H1 (cell line): Measurements from ENCODE around the gene ENO2. TPM values are rescaled to one million over a fixed set of nuclear protein-coding genes. Genes with fewer than 3 reads are reported as not detected.

Source experiments
- CTCF ChIA-PET: fragments of 300-600 bp; sonication (Branson Sonifier 250); formaldehyde crosslinking; loops from one replicate; lab custom pipeline; 2021; ENCODE audit not compliant: partially characterized antibody; lab: Charles Lee
- POLR2A ChIA-PET: fragments of 300-600 bp; sonication (Branson Sonifier 250); formaldehyde crosslinking; loops from one replicate; lab custom pipeline; 2021; ENCODE audit warnings: inconsistent platforms; ENCODE audit not compliant: partially characterized antibody; lab: Charles Lee
- DNase-seq, 2 experiments: peaks; one replicate each; pipeline versions ENCODE4 v3.0.0 to v3.0.0-alpha.2; 2010 to 2022; ENCODE audit warnings: low spot score in 2 of 2, low read depth in 1 of 2, mixed read lengths in 1 of 2
- FAIRE-seq: peaks from 2 replicates; lab custom pipeline; 2011; peaks lifted over from hg19 to GRCh38; lab: Jason Lieb, UNC
- H2AFZ ChIP-seq: 2 replicates; pipeline ENCODE4 v1.8.1; 2012; ENCODE audit warnings: low read length, inconsistent platforms
- H2AK5ac ChIP-seq: 2 replicates; pipeline ENCODE4 v1.6.1; 2013; ENCODE audit warnings: low read depth, low read length
- H2BK120ac ChIP-seq: replicated peaks from 2 replicates; pipeline ENCODE3; 2013; ENCODE audit warnings: low read depth, low read length, inconsistent platforms
- H2BK12ac ChIP-seq: 2 replicates; pipeline ENCODE4 v1.6.1; 2013; ENCODE audit warnings: low read depth, low read length
- H2BK15ac ChIP-seq: 2 replicates; pipeline ENCODE4 v1.6.1; 2013; ENCODE audit warnings: low read length
- H2BK20ac ChIP-seq: 2 replicates; pipeline ENCODE4 v1.6.1; 2013; ENCODE audit warnings: low read length
- H2BK5ac ChIP-seq: 2 replicates; pipeline ENCODE4 v1.6.1; 2013; ENCODE audit warnings: low read depth, low read length
- H3K14ac ChIP-seq: 2 replicates; pipeline ENCODE4 v1.6.1; 2013; ENCODE audit warnings: inconsistent platforms; ENCODE audit not compliant: insufficient read length
- H3K18ac ChIP-seq: 2 replicates; pipeline ENCODE4 v1.6.1; 2013; ENCODE audit warnings: low read length; ENCODE audit errors: extremely low read depth
- H3K23ac ChIP-seq: 2 replicates; pipeline ENCODE4 v1.6.1; 2013; ENCODE audit warnings: inconsistent platforms; ENCODE audit not compliant: insufficient read length
- H3K23me2 ChIP-seq: 2 replicates; pipeline ENCODE4 v1.6.1; 2013; ENCODE audit warnings: low read depth, low read length
- H3K27ac ChIP-seq: 2 replicates; pipeline ENCODE4 v1.6.1; 2011; ENCODE audit warnings: low read depth, low read length, inconsistent platforms
- H3K27me3 ChIP-seq, 4 experiments: replicated peaks in 1 of 4; 1 replicate in 1 of 4; 2 replicates in 3 of 4; pipeline versions ENCODE4 v1.6.1 to v1.8.1; 2011 to 2013; ENCODE audit warnings: low read length in 3 of 4, mild to moderate bottlenecking in 3 of 4, inconsistent platforms in 2 of 4, mixed read lengths in 2 of 4, moderate library complexity in 1 of 4; ENCODE audit not compliant: control insufficient read depth in 3 of 4, insufficient read depth in 3 of 4; ENCODE audit errors: extremely low read depth in 1 of 4
- H3K36me3 ChIP-seq, 4 experiments: 2 replicates each; pipeline versions ENCODE4 v1.6.1 to v1.8.1; 2011 to 2013; ENCODE audit warnings: mild to moderate bottlenecking in 4 of 4, low read length in 3 of 4, moderate library complexity in 2 of 4, control low read depth in 1 of 4, inconsistent platforms in 1 of 4; ENCODE audit not compliant: insufficient read depth in 4 of 4, control insufficient read depth in 2 of 4
- H3K4ac ChIP-seq: replicated peaks from 2 replicates; pipeline ENCODE3; 2013; ENCODE audit warnings: low read length, low read depth, mixed read lengths, inconsistent platforms; ENCODE audit not compliant: insufficient read length
- H3K4me1 ChIP-seq, 4 experiments: replicated peaks in 1 of 4; 1 replicate in 1 of 4; 2 replicates in 3 of 4; pipeline versions ENCODE4 v1.6.1 to v1.8.1; 2011 to 2013; ENCODE audit warnings: low read length in 3 of 4, inconsistent platforms in 2 of 4, mixed read lengths in 1 of 4; ENCODE audit not compliant: insufficient read depth in 4 of 4, control insufficient read depth in 3 of 4
- H3K4me2 ChIP-seq, 2 experiments: 2 replicates each; pipeline versions ENCODE4 v1.6.1 to v1.8.1; 2011 to 2013; ENCODE audit warnings: low read depth in 2 of 2, low read length in 2 of 2, control low read depth in 1 of 2, inconsistent platforms in 1 of 2, mild to moderate bottlenecking in 1 of 2; ENCODE audit not compliant: insufficient read depth in 1 of 2
- H3K4me3 ChIP-seq, 4 experiments: fragments of 200-600, 300-600 bp in 1 of 4; sonication (generic), shearing (Covaris generic), sonication (Bioruptor Twin) in 1 of 4; 2 replicates each; pipeline versions ENCODE4 v1.5.1 to v1.8.1; 2011 to 2016; ENCODE audit warnings: low read length in 4 of 4, low read depth in 3 of 4, control low read depth in 2 of 4, inconsistent platforms in 2 of 4, mild to moderate bottlenecking in 2 of 4, mixed read lengths in 1 of 4, moderate library complexity in 1 of 4; ENCODE audit not compliant: insufficient read depth in 2 of 4; ENCODE audit errors: extremely low read depth in 1 of 4
- H3K56ac ChIP-seq: replicated peaks from 2 replicates; pipeline ENCODE3; 2013; ENCODE audit warnings: low read depth, mild to moderate bottlenecking, mixed read lengths, low read length, inconsistent platforms; ENCODE audit not compliant: insufficient read length
- H3K79me1 ChIP-seq: 2 replicates; pipeline ENCODE4 v1.6.1; 2013; ENCODE audit warnings: low read depth, low read length, control low read depth
- H3K79me2 ChIP-seq, 2 experiments: 2 replicates each; pipeline versions ENCODE4 v1.6.1 to v1.8.1; 2012 to 2013; ENCODE audit warnings: low read length in 2 of 2, mild to moderate bottlenecking in 2 of 2, inconsistent platforms in 1 of 2; ENCODE audit not compliant: insufficient read depth in 2 of 2, control insufficient read depth in 1 of 2
- H3K9ac ChIP-seq, 4 experiments: replicated peaks in 1 of 4; 1 replicate in 1 of 4; 2 replicates in 3 of 4; pipeline versions ENCODE4 v1.6.1 to v1.8.1; 2011 to 2013; ENCODE audit warnings: low read depth in 3 of 4, low read length in 3 of 4, control low read depth in 2 of 4, mild to moderate bottlenecking in 2 of 4, moderate library complexity in 2 of 4, inconsistent platforms in 1 of 4; ENCODE audit errors: extremely low read depth in 1 of 4
- H3K9me3 ChIP-seq, 2 experiments: 2 replicates each; pipeline versions ENCODE4 v1.6.1 to v1.8.1; 2012 to 2013; ENCODE audit warnings: mild to moderate bottlenecking in 2 of 2, moderate library complexity in 2 of 2, control low read depth in 1 of 2, inconsistent platforms in 1 of 2, low read depth in 1 of 2, low read length in 1 of 2, mixed read lengths in 1 of 2; ENCODE audit not compliant: insufficient read depth in 2 of 2
- H4K20me1 ChIP-seq, 2 experiments: replicated peaks in 1 of 2; 2 replicates each; pipeline versions ENCODE3 to v1.8.1; 2011 to 2013; ENCODE audit warnings: inconsistent platforms in 2 of 2, low read length in 2 of 2, mild to moderate bottlenecking in 1 of 2; ENCODE audit not compliant: insufficient read depth in 2 of 2, control insufficient read depth in 1 of 2
- H4K5ac ChIP-seq: 2 replicates; pipeline ENCODE4 v1.6.1; 2013; ENCODE audit warnings: low read length, low read depth, mixed read lengths, inconsistent platforms; ENCODE audit not compliant: insufficient read length
- H4K8ac ChIP-seq: 2 replicates; pipeline ENCODE4 v1.8.0; 2013; ENCODE audit warnings: mild to moderate bottlenecking, moderate library complexity, low read length, inconsistent platforms; ENCODE audit not compliant: insufficient read depth; ENCODE audit errors: extremely low read depth
- H4K91ac ChIP-seq: replicated peaks from 2 replicates; pipeline ENCODE3; 2013; ENCODE audit warnings: low read length, mixed read lengths, inconsistent platforms; ENCODE audit not compliant: insufficient read length
- GTF2F1 ChIP-seq: IDR thresholded peaks from 2 replicates; pipeline ENCODE4 v1.6.1; 2012; ENCODE audit warnings: low read depth, low read length, improper control_type of control experiment, borderline replicate concordance
- SIN3A ChIP-seq, 2 experiments: IDR thresholded peaks in 1 of 2; conservative IDR thresholded peaks in 1 of 2; 2 replicates each; pipeline ENCODE4 v1.6.1; 2011 to 2012; ENCODE audit warnings: low read length in 2 of 2, improper control_type of control experiment in 1 of 2, low read depth in 1 of 2, mild to moderate bottlenecking in 1 of 2
- WGBS, 2 experiments: shearing (Covaris generic) in 1 of 2; methylation state at CpG; one replicate each; pipeline versions ENCODE4 v1.1.6 to v1.1.7; 2013 to 2015; ENCODE audit warnings: low lambda C conversion rate in 2 of 2, mixed read lengths in 2 of 2, inconsistent platforms in 1 of 2, low coverage in 1 of 2, missing lambda C conversion rate in 1 of 2; ENCODE audit not compliant: insufficient replicate concordance in 2 of 2, insufficient coverage in 1 of 2, insufficient read length in 1 of 2; ENCODE audit errors: extremely low coverage in 1 of 2, missing lambda C conversion rate in 1 of 2; 5-methylcytosine and 5-hydroxymethylcytosine counted together
- polyA plus RNA-seq, 7 experiments: library from polyadenylated mRNA; depleted of rRNA in 3 of 7; stranded (reverse) in 5 of 7; unstranded in 2 of 7; fragments of >200 nt in 5 of 7; fragments of 200-250 nt in 2 of 7; gene quantifications; 1 replicate in 5 of 7; 2 replicates in 1 of 7; 4 replicates in 1 of 7; pipeline versions ENCODE4 v1.2.1 to v1.2.3, GENCODE V29; 2011 to 2013; ENCODE audit warnings: missing spikeins in 2 of 7, mixed read lengths in 2 of 7
- total RNA-seq: library from RNA; stranded (reverse); fragmentation: NEBNext Ultra II Directional; extraction: Animal tissue kit (Norgen Biotek cat#: 25700); gene quantifications from 2 replicates; pipeline ENCODE4 v1.2.1, GENCODE V29; 2021
- TF ChIP-seq, protein P1 (sequence below): IDR thresholded peaks from 2 replicates; pipeline ENCODE4 v1.6.1; 2011; ENCODE audit warnings: low read length, improper control_type of control experiment

ENO2 gene
- total and polyA plus RNA-seq, 2 of the 8 experiments (the other 6 are each of a cell fraction or from before 2014, with no cell fraction given): 92.4 to 102 TPM

DNA sequence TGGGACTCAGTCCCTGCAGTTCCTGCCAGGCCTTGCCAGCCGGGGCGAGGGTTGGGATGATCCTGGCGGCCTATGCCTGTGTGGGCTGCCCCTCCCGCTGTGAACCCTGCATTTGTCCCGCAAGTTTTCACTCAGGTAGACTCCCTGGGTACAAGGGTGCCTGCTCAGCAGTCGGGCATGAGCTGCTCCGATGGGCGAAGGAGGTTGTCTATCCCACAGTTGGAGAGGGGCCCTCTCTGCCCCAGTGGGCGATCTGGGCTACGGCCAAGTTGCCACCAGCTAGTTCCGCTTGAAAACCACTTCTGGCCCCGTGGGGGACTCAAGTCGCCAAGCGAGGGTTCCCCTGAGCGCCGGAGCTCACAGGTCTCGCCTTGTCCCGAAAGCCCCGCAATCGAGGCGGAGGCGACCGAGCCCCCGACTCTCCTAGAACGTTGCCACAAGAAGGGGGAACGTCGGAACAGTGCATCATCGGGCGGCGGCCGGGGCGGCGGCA lies 47.4 kb upstream of the ENO2 start:
- no peaks in the 10 kb centered on the region for H3K9me3 ChIP-seq
- peak overlapping the region; percentile 78; the same call in 1 of the 2 replicates for H2BK12ac ChIP-seq
- H3K79me1 ChIP-seq: 0 out of 2 replicates have a peak, but pooled peaks cover 4% of the 10 kb centered on the region
- peaks cover 14% of the 10 kb centered on the region for H3K23me2 ChIP-seq
- no peak overlapping the region for H2BK20ac ChIP-seq
- WGBS, 2 experiments: 10% methylated on average over 24 of the region's 33 CpGs; no CpG with 5 or more reads in 1 of the 2 experiments
- peak overlapping the region; percentile 48 for H4K91ac ChIP-seq
- no peaks in the 10 kb centered on the region for H3K27me3 ChIP-seq
- no peak overlapping the region for H3K23ac ChIP-seq
- no peak overlapping the region for H2AFZ ChIP-seq
- H2BK15ac ChIP-seq: peak overlapping the region; percentile 88; the same call in 1 of the 2 replicates
- H3K79me2 ChIP-seq: peaks cover 0 to 22% of the 10 kb centered on the region in 2 experiments; a peak in 2 of 4 replicates
- FAIRE-seq (no peak), DNase-seq (peak in 1 of 2 experiments; percentile 86)
- H3K4me1 ChIP-seq: peaks cover 7 to 45% (median 24%) of the 10 kb centered on the region in 4 experiments
- no peak overlapping the region; the same call in 1 of the 2 replicates for H3K27ac ChIP-seq
- H4K8ac ChIP-seq: no peak overlapping the region; the same call in 1 of the 2 replicates
- peaks cover 12 to 56% (median 30%) of the 10 kb centered on the region in 4 experiments for H3K36me3 ChIP-seq
- CTCF ChIA-PET: interaction anchor here (0.7 to 10.4 kb wide), 11 partner anchors 11 to 244 kb away, joined by 3 to 216 read pairs (median 4); partner anchors contain the start of genes C12orf57, RNU7-1 and USP5
- peaks cover 22 to 27% of the 10 kb centered on the region in 2 experiments for H4K20me1 ChIP-seq
- H3K14ac ChIP-seq: no peak overlapping the region
- no peak overlapping the region for H2BK120ac ChIP-seq
- H2BK5ac ChIP-seq: peak overlapping the region; percentile 47; the same call in 1 of the 2 replicates
- POLR2A ChIA-PET: interaction anchor here (0.7 to 18.9 kb wide), 33 partner anchors 8 to 333 kb away, joined by 3 to 588 read pairs (median 6); partner anchors contain the start of genes ATN1, C12orf57, CDCA3 and COPS7A
- TF ChIP-seq GTF2F1 (no peak), SIN3A (conservative IDR thresholded peaks at IDR 0.05 in 1 of 2, IDR thresholded peaks at IDR 0.05 in 1 of 2; ENCODE audit: low read depth in 1 of 2, low read length in 2 of 2) (no peak)
- TF ChIP-seq, protein P1, sequence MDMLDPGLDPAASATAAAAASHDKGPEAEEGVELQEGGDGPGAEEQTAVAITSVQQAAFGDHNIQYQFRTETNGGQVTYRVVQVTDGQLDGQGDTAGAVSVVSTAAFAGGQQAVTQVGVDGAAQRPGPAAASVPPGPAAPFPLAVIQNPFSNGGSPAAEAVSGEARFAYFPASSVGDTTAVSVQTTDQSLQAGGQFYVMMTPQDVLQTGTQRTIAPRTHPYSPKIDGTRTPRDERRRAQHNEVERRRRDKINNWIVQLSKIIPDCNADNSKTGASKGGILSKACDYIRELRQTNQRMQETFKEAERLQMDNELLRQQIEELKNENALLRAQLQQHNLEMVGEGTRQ: 0 out of 2 replicates have a peak, but pooled peaks have one; percentile 2
- TF ChIP-seq, all 59 proteins: peak for 1
- peak overlapping the region; percentile 40 to 98 (median 67) for H3K4me3 ChIP-seq
- H4K5ac ChIP-seq: peak overlapping the region; percentile 34
- H3K9ac ChIP-seq: peak overlapping the region in 3 of 4 experiments; percentile 35 to 66 (median 53); a peak in 5 of 7 replicates
- H3K4me2 ChIP-seq: peak overlapping the region; percentile 89 to 94
- peak overlapping the region; percentile 57 for H3K4ac ChIP-seq
- no peak overlapping the region for H2AK5ac ChIP-seq
- peak overlapping the region; percentile 94 for H3K18ac ChIP-seq
- H3K56ac ChIP-seq: peak overlapping the region; percentile 65
